B cell (primary cell): ENCODE measurements around the gene PLPP2. TPM values are rescaled to one million over a fixed set of nuclear protein-coding genes. Genes with fewer than 3 reads are reported as not detected.

Experiments
- ATAC-seq: fragments of 200-7000 bp; cut with Tn5 transposase; one replicate; pipeline ENCODE4 v1.10.0; 2021; ENCODE audit warnings: low read depth, mild to moderate bottlenecking, moderate number of reproducible peaks, moderate library complexity
- CTCF ChIA-PET: fragments of 350-600 bp; sonication (Branson Sonifier 250); formaldehyde crosslinking; loops from one replicate; lab custom pipeline; 2021; ENCODE audit warnings: antibody characterized with exemption, inconsistent platforms; lab: Charles Lee
- POLR2A ChIA-PET: fragments of 350-600 bp; sonication (Branson Sonifier 250); formaldehyde crosslinking; loops from one replicate; lab custom pipeline; 2021; ENCODE audit warnings: antibody characterized with exemption; lab: Charles Lee
- DNase-seq: peaks from one replicate; pipeline ENCODE4 v3.0.0; 2013
- H2AFZ ChIP-seq: 2 replicates; pipeline ENCODE4 v1.6.1; 2012; ENCODE audit warnings: mild to moderate bottlenecking, low read depth, low read length; ENCODE audit not compliant: insufficient read depth, poor library complexity, severe bottlenecking
- H3K27ac ChIP-seq, 2 donors: 1 replicate in 1 of 2; 2 replicates in 1 of 2; pipeline ENCODE4 v1.5.1; 2012 to 2013; ENCODE audit warnings: low read length in 2 of 2, mild to moderate bottlenecking in 2 of 2, moderate library complexity in 1 of 2
- H3K27me3 ChIP-seq, 4 experiments: fragments of 200-600 bp in 1 of 4; sonication (generic) in 1 of 4; replicated peaks in 1 of 4; 1 replicate in 2 of 4; 2 replicates in 2 of 4; pipeline versions ENCODE4 v1.6.1 to v1.7.0; 2013 to 2016; ENCODE audit warnings: low read length in 3 of 4, mild to moderate bottlenecking in 2 of 4, mixed read lengths in 1 of 4, moderate library complexity in 1 of 4; ENCODE audit not compliant: insufficient read depth in 4 of 4, control insufficient read depth in 3 of 4; ENCODE audit errors: control extremely low read depth in 1 of 4
- H3K36me3 ChIP-seq, 2 experiments: replicated peaks in 1 of 2; 1 replicate in 1 of 2; 2 replicates in 1 of 2; pipeline versions ENCODE4 v1.6.1 to v1.7.1; 2013; ENCODE audit warnings: low read length in 1 of 2; ENCODE audit not compliant: insufficient read depth in 2 of 2, control insufficient read depth in 1 of 2; ENCODE audit errors: control extremely low read depth in 1 of 2, extremely low read depth in 1 of 2
- H3K4me1 ChIP-seq, 2 donors: fragments of 200-600 bp in 1 of 2; sonication (generic) in 1 of 2; 1 replicate in 1 of 2; 2 replicates in 1 of 2; pipeline versions ENCODE4 v1.5.1 to v1.6.1; 2013 to 2017; ENCODE audit warnings: low read length in 2 of 2; ENCODE audit not compliant: control insufficient read depth in 2 of 2, insufficient read depth in 2 of 2
- H3K4me2 ChIP-seq: replicated peaks from 2 replicates; pipeline ENCODE3; 2012; ENCODE audit warnings: mild to moderate bottlenecking, low read depth, low read length; ENCODE audit not compliant: poor library complexity, severe bottlenecking
- H3K4me3 ChIP-seq, 5 experiments: fragments of 200-600 bp in 1 of 5; sonication (generic) in 1 of 5; 1 replicate in 3 of 5; 2 replicates in 2 of 5; pipeline versions ENCODE4 v1.5.1 to v1.7.0; 2011 to 2016; ENCODE audit warnings: low read length in 4 of 5, mild to moderate bottlenecking in 4 of 5, low read depth in 2 of 5, control low read depth in 1 of 5, moderate library complexity in 1 of 5; ENCODE audit not compliant: insufficient read depth in 1 of 5; ENCODE audit errors: control extremely low read depth in 1 of 5, extremely low read depth in 1 of 5
- H3K79me2 ChIP-seq: fragments of 200-600 bp; sonication (generic); one replicate; pipeline ENCODE4 v1.6.0; 2016; ENCODE audit warnings: low read length; ENCODE audit not compliant: control insufficient read depth, insufficient read depth
- H3K9ac ChIP-seq: fragments of 200-600 bp; sonication (generic); 2 replicates; pipeline ENCODE4 v1.6.1; 2017; ENCODE audit warnings: mild to moderate bottlenecking, low read length, moderate library complexity
- H3K9me3 ChIP-seq, 3 donors: one replicate each; pipeline versions ENCODE4 v1.6.1 to v1.7.1; 2013; ENCODE audit warnings: low read length in 2 of 3; ENCODE audit not compliant: control insufficient read depth in 2 of 3, insufficient read depth in 1 of 3; ENCODE audit errors: control extremely low read depth in 1 of 3
- H4K20me1 ChIP-seq: 2 replicates; pipeline ENCODE4 v1.6.0; 2012; ENCODE audit warnings: mild to moderate bottlenecking, low read length; ENCODE audit not compliant: insufficient read depth, control insufficient read depth, poor library complexity, severe bottlenecking
- H3K27ac Mint-ChIP-seq: one replicate; pipeline ENCODE4 v1.8.0; 2021; ENCODE audit warnings: mixed read lengths
- H3K27me3 Mint-ChIP-seq: one replicate; pipeline ENCODE4 v1.8.0; 2021; ENCODE audit warnings: mixed read lengths
- H3K4me1 Mint-ChIP-seq: one replicate; pipeline ENCODE4 v1.8.0; 2021; ENCODE audit warnings: mixed read lengths
- H3K4me3 Mint-ChIP-seq: one replicate; pipeline ENCODE4 v1.8.0; 2021; ENCODE audit warnings: mixed read lengths
- H3K9me3 Mint-ChIP-seq: one replicate; pipeline ENCODE4 v1.8.0; 2022; ENCODE audit warnings: mixed read lengths; ENCODE audit not compliant: insufficient read depth
- EZH2 ChIP-seq: IDR thresholded peaks from 2 replicates; pipeline ENCODE4 v1.6.1; 2012; ENCODE audit warnings: borderline replicate concordance, low read depth, mild to moderate bottlenecking, moderate library complexity, low read length; ENCODE audit not compliant: insufficient read depth, poor library complexity, severe bottlenecking
- WGBS: methylation state at CpG from one replicate; pipeline ENCODE4 v1.1.5; 2013; ENCODE audit warnings: missing lambda C conversion rate; ENCODE audit not compliant: insufficient coverage; 5-methylcytosine and 5-hydroxymethylcytosine counted together
- intact Hi-C: fragments of 100-400 bp; cut with micrococcal nuclease; formaldehyde crosslinking; loops from one replicate; pipeline ENCODE4 v1.10.0; 2022
- polyA plus RNA-seq: library from polyadenylated mRNA; depleted of rRNA; stranded (reverse); fragments of >200 nt; gene quantifications from 2 replicates; pipeline ENCODE4 v1.2.3, GENCODE V29; 2012
- total RNA-seq, 2 donors: library from RNA; stranded (reverse); fragments of 120-200 nt in 1 of 2; gene quantifications; 1 replicate in 1 of 2; 2 replicates in 1 of 2; pipeline versions ENCODE4 v1.2.3 to v1.2.4, GENCODE V29; 2013 to 2022
- TF ChIP-seq, protein P1 (sequence below): fragments of 200-600 bp; IDR thresholded peaks from one replicate; pipeline ENCODE4 v1.8.0; 2022; ENCODE audit warnings: antibody characterized with exemption, mild to moderate bottlenecking

Gene PLPP2
- total and polyA plus RNA-seq, 2 donors (not counting 1 experiment from before 2014, with no cell fraction given): 0.37 to 1.3 TPM

DNA sequence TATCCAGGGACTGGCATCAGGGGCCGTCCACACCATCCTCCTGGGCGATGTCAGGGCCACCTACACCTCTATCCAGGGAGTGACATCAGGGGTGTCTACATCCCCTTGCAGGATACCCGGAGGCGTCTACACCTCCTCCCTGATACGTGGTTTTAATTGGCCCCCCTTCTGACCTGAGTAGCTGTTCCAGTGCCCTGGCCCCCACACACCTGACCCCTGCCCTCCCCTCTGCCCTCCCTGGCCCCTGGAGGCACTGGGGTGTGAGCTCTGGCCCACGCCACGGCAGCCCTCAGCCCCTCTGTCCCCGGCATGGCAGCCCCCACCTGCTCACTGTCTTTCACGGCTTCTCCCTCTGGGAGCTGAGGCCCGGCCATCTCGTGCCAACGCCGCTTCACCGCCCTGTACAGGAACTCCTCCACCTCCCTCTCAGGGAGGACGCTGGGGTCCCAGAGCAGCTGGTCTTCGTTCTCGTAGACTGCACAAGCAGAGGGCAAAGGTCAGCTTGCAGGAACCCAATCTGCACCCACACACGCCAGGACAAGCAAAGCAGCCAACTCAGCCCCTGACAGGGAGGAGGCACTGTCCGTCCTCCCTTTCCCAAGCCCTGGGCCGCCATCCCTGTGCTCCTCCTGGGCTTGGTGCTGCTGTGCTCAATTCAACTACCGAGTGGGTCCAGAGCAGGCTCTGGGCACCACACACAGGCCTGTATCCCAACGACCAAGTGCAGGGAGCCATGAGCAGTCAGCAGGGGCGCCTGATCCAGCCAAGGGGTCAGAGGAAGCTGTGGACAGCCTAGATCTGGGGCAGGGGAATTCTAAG is 22.2 kb upstream of the PLPP2 start:
- Mint-ChIP-seq H3K9me3 (no peaks in the 10 kb centered on the region), H3K4me1 (no peaks in the 10 kb centered on the region), H3K4me3 (no peak overlapping the region), H3K27ac (no peak overlapping the region), H3K27me3 (no peaks in the 10 kb centered on the region)
- DNase-seq: no peak
- Histone ChIP-seq H3K27ac (no peak overlapping the region), H3K27me3 (no peaks in the 10 kb centered on the region), H3K36me3 (peaks cover 8 to 29% of the 10 kb centered on the region in 2 experiments), H3K4me3 (no peak overlapping the region), H2AFZ (no peak overlapping the region), H3K9ac (no peak overlapping the region), H3K9me3 (no peaks in the 10 kb centered on the region), H3K4me1 (no peaks in the 10 kb centered on the region), H3K4me2 (no peak overlapping the region), H4K20me1 (peaks cover 13% of the 10 kb centered on the region), H3K79me2 (peaks cover 4% of the 10 kb centered on the region)
- no peak for ATAC-seq
- POLR2A ChIA-PET: no interaction called here
- CTCF ChIA-PET: no interaction called here
- WGBS: 97% methylated on average over 23 of the region's 23 CpGs
- TF ChIP-seq, protein P1, sequence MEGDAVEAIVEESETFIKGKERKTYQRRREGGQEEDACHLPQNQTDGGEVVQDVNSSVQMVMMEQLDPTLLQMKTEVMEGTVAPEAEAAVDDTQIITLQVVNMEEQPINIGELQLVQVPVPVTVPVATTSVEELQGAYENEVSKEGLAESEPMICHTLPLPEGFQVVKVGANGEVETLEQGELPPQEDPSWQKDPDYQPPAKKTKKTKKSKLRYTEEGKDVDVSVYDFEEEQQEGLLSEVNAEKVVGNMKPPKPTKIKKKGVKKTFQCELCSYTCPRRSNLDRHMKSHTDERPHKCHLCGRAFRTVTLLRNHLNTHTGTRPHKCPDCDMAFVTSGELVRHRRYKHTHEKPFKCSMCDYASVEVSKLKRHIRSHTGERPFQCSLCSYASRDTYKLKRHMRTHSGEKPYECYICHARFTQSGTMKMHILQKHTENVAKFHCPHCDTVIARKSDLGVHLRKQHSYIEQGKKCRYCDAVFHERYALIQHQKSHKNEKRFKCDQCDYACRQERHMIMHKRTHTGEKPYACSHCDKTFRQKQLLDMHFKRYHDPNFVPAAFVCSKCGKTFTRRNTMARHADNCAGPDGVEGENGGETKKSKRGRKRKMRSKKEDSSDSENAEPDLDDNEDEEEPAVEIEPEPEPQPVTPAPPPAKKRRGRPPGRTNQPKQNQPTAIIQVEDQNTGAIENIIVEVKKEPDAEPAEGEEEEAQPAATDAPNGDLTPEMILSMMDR: no peak
- no peak for TF ChIP-seq EZH2
- intact Hi-C loops: no loop called here

DNA sequence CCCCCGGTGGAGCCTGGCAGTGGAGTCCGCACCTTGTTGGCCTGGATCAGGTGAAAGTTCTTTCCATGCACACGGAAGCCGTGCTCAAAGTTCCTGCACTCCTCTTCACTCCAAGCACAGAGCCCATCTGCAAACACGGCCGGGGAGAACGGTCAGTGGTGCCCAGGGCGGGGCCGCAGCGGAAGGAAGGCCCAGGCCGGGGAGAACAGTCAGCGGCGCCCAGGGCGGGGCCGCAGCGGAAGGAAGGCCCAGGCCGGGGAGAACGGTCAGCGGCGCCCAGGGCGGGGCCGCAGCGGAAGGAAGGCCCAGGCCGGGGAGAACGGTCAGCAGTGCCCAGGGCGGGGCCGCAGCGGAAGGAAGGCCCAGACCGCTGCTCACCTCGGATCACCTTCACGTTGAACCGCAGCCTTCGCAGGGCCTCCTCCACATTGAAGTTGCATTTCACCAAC is 20.6 kb upstream of the PLPP2 start:
- peaks cover 4% of the 10 kb centered on the region for H3K79me2 ChIP-seq

More for the DNA sequence above, 20.6 kb upstream of the PLPP2 start:
- ATAC-seq (no peak), DNase-seq (no peak)
- ChIA-PET POLR2A (no interaction called here), CTCF (no interaction called here)
- intact Hi-C loops: no loop called here
- Histone ChIP-seq H3K27me3 (no peaks in the 10 kb centered on the region), H3K27ac (no peak overlapping the region), H3K4me1 (no peaks in the 10 kb centered on the region), H3K4me2 (no peak overlapping the region), H3K36me3 (peaks cover 8 to 35% of the 10 kb centered on the region in 2 experiments), H3K9me3 (no peaks in the 10 kb centered on the region), H3K4me3 (no peak overlapping the region), H2AFZ (no peak overlapping the region), H4K20me1 (peaks cover 13% of the 10 kb centered on the region), H3K9ac (no peak overlapping the region)
- H3K4me1 Mint-ChIP-seq: no peaks in the 10 kb centered on the region
- H3K4me3 Mint-ChIP-seq: no peak overlapping the region
- H3K9me3 Mint-ChIP-seq: no peaks in the 10 kb centered on the region
- WGBS: 99% methylated on average over 29 of the region's 33 CpGs
- no peak overlapping the region for H3K27ac Mint-ChIP-seq
- TF ChIP-seq EZH2: no peak
- TF ChIP-seq, protein P1: no peak
- no peaks in the 10 kb centered on the region for H3K27me3 Mint-ChIP-seq
